IPS-11a (cell line): ENCODE data around the gene PLCE1.

ENCODE experiments used
- H3K4me3 ChIP-seq: one replicate; pipeline ENCODE4 v1.5.1; 2013; ENCODE audit warnings: low read depth, low read length, control low read depth

The PLCE1 gene

DNA sequence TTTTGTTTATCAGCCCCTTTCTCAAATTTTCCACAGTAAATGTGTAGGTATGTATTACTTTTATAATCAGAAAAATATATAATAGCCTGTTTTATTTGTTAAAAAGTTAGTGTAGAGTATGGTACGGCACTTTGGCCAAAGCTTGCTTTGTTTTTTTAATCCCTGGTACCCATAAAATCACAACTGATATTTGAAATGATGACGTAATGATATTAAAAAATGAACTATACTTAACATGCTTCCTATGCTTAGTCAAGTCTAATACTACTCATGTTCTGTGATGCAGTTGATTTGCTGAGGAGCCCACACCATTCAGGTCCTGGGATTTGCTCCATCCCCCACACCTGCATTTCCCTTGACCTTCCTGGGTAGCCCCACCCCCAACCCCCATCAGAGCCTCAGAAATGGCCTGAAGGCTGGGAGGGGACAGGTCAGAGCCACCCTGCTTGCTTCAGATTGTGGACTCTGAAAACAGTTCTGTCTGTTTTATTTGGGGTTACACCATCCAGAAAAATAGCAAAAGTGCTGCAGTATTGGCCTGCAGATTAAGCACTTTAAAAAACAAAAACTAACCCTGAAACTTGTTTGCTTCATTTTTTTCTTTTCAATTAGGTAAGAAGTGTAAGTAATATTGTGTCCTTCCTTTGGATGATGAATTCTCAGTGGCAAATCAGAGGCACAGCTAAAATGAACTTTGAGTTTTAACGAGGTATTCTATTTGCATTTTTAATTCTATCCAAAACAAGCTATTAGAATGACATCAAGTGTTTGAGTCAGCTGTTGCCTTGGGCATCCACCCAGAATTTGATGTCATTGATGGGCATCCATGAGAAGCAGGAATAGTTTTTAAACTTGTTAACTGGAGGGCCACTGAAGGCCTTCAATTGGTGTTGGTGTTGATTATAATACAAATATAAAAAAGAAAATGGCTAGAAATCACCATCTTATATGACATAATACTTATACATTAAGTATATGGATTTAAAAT is 23.3 kb downstream of the PLCE1 start:
- H3K4me3 ChIP-seq: no peak overlapping the region

DNA sequence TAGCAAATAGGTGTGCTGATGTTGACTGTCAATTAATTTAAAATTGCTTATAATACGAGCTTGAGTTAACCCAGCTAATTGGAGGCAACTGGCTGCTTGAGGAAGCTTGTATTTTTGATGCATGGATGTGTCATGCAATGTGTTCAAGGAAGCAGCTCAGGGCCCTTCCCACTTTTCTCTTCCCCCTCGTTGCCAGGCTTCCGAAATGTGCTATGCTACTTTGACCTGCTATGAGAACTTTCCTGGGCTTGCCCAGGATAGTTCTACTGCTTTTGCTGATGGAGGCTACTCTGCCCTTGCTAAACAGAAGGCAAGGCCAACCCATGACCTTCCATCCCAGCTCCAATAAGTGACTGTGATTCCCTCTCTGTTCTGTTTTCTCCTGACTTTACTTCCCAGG is 24.4 kb downstream of the PLCE1 start:
- no peak overlapping the region for H3K4me3 ChIP-seq

DNA sequence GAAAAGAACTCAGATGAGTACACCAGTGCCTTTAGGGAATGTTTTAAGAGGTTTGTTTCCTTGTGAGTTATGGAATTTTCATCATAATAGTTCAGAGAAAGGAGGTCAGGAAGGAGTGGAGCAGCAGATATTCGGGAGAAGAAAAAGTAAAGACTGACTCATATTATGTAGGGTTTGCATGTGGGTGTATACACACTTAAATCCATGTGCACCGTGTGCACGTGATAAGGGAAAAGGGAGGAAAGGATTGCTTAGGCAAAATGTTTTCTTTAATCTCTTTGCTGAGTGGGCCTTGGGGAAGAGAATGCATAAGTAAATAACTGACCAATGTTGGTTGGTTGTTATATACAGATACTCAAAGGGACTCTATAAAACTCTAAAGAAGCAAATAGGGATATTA is 30.2 kb downstream of the PLCE1 start:
- H3K4me3 ChIP-seq: no peak overlapping the region

DNA sequence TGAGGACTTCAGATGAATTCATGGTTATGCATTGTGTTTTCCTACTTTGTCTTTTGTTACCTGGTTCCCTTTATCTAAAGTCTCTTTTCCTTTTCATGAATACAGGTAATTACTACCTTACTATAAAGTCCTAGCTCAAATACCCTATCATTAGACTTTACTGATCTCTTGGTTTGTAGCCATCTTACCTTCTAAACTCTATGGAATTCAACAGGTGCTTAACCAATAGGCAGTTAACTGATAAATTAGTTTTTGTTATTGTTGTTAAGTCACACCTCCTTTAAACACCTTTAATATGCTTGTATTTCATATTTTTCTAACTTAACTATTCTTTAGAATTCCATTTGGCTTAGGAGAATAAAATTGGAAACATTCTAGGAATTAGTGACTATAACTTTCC is 30.7 kb downstream of the PLCE1 start:
- no peak overlapping the region for H3K4me3 ChIP-seq

GRCh38 chr10:94025806-94026205 is 32.1 kb downstream of the PLCE1 start:
- H3K4me3 ChIP-seq: no peak overlapping the region

- H3K4me3 ChIP-seq: no peak overlapping the region
These were observed 33.5 kb downstream of the PLCE1 start for GRCh38 chr10:94027197-94027596.

- no peak overlapping the region for H3K4me3 ChIP-seq
These were observed 36.2 kb downstream of the PLCE1 start for GRCh38 chr10:94029955-94030354.

GRCh38 chr10:94035982-94036765 is 42.4 kb downstream of the PLCE1 start:
- no peak overlapping the region for H3K4me3 ChIP-seq

DNA sequence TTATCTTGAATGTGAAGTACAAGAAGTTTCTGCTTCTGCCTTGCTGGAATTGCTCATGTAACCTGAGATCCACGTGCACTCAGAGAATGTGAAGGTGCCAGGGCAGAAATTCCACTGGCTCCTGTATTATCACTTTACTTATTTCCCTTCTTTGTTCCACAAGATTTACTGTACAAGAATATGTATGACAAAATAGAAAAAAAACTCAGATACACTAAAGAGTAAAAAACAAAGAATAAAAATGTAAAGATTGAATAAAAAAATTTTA is 43.0 kb downstream of the PLCE1 start:
- H3K4me3 ChIP-seq: no peak overlapping the region

DNA sequence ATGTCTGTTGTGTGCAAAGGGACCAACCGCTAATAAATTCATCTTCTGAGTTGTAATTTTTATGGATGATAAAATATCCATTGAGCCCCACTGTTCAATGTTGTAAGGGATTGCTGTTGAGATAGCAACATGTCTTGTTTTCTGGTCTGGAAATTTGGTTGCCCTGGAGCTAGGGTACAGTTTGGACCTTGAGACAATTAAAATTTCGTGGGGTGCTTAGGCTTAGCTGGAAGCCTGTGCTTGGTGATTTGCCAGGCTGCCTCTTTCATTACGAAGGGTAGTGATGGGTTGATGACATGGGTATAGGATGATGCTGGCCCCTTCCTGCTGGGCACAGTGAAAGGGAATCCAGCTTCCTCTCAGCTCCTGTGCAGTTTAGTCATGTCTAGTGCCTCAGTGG is 43.6 kb downstream of the PLCE1 start:
- H3K4me3 ChIP-seq: no peak overlapping the region

DNA sequence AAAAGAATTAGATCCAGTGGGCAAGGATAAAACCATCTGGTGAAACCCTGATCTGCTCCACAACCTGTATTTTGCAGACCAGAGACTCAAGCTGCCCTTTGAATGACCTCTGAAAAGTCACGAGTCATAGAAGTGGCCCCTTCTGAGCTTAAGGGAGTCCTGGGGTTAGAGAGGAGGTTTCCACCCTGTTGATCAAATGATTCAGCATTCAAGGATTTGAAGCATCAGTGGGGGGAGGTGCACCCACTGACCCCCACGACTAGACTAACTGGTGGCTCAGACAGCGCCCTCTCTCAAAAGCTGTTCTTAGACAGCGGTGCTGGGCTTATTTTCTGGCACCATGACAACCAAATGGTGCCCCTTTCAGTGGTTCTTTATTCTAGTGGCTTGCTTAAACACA is 44.3 kb downstream of the PLCE1 start:
- H3K4me3 ChIP-seq: no peak overlapping the region

GRCh38 chr10:94041206-94041605 is 47.5 kb downstream of the PLCE1 start:
- no peak overlapping the region for H3K4me3 ChIP-seq

DNA sequence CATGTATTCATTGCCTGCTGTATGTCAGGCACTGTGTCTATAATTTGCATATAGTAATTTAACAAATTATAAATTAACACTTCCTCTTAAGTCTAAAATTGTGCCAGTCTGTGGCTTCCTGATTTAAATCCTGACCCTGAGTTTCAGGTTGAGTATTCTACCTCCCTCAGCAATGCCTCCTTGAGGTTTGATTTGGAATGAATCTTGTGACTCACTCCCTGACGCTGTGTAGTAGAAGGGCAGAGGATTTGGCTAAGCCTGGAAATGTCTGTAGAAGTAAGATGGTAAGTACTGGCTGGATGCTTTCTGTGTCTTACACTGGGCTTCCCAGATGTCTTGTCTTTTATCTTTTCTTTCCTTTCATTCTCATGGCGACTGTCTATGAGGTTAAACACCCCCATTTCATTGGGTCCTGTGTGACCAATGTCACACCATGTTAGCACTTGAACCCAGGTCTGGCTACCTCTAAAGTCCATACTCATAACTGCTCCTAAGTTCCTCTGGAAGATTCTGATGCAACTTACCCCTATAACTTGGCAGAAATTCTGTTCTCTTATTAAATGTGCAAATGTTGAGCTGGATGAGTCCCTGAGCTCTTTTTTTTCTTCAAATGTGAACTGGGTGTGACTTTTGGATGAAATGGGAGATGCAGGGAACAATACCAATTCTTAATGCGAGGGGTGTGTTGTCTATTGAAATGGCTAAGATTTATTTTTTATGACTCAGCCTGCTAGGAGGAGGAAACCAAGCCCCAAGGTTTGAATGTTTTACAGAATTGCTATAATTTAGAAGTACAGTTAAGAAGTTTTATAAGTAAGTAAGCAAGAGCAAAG is 48.5 kb downstream of the PLCE1 start:
- H3K4me3 ChIP-seq: no peak overlapping the region

- no peak overlapping the region for H3K4me3 ChIP-seq
These were observed 49.1 kb downstream of the PLCE1 start for GRCh38 chr10:94042834-94043175.
